GM18858 (cell line): Measurements from ENCODE around the gene PYROXD2.

Experiments used
- ATAC-seq: cut with Tn5 transposase; IDR thresholded peaks from one replicate; pipeline ENCODE4 v1.9.1; 2021; ENCODE audit not compliant: unreplicated experiment

PYROXD2 gene

DNA sequence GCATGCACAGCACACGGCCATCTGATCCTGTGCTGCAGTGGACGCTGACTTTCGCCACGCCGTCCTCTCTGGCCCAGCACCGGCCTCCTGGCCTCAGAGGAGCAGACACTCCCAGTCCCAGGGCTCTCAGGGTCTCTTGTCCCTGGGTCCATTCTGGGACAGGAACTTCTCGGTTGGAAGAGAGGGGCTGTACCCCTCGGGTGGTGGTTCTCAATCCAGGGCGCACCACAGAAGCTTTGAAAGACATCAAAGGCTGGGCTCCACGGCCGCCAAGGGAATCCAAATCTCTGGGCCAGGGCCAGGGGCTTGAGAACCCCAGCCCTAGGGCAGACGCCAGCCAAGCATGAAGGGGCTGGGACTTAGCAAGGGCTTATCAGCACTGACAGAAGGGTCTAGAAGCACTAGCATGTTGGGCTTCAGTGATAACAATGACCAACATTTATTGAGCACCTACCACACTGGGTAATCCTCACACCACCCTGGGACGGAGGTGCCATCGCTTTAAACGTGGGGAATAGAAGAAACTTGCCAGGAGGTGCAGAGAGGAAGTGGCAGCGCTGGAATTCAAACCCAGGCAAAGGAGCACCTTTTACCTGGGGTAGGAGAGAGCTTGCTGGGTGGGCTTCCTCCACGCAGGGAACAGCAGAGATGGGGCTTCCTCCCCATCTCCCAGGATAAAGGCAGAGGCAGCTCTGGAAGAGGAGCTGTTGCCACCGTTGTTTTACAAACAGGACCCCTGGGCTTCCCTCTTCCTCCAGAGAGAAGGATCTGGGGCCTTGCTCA lies 1.8 kb upstream of the PYROXD2 start:
- ATAC-seq: no peak

DNA sequence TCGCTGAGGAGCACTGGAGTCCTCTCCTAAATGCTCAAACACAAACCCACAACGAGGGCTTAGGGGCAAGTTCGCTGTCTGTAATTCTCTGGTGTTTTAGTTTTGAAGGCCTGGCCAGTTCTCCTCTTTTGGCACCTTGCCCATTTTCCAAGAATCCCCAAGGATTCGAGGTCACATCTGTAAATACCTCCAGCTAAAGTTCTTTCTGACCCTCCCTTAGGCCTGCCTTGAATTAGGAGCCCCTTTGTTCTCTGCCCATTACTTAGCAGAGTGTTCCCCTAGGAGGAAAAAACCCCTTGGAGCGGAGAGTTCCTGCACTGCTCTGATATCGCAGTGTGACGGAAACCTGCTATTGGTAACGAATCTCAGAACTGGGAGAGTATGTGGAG lies 743 bp upstream of the PYROXD2 start:
- no peak for ATAC-seq

DNA sequence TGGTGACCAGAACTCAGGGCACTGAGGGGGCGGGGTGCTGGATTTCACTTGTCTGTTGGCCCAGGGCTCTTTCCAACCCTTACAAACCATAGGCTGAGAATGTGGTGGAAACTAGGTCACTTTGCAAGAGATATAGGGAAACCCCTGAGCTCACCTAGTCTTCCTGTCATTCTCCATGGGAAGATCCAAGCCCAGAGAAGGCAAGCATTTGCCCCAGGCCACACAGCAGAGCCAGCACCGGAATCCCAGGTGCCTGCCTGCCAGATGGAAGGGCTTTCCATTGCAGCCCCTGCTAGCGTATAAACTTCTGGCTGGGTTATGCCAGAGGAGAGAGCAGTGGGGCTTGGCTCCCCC lies 427 bp downstream of the PYROXD2 start:
- ATAC-seq: no peak

DNA sequence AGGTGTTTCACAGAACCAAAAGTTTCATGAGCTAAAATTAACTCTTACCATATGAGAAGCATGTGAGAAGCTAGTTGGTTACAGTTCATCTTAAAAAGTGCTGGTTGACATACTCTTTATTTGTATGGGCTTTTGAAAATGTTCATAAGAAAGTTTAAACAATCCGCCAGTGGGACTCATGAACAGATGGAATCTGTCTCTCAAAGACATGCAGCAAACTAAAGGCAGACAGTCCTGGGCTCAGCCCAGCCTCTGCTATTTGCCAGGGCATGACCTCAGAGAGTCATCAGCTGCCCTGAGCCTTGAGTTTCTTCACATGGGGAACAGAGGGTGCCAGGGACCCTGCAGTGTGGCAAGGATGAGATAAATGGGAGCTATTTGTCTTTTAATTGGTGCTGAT lies 3.2 kb downstream of the PYROXD2 start:
- no peak for ATAC-seq

DNA sequence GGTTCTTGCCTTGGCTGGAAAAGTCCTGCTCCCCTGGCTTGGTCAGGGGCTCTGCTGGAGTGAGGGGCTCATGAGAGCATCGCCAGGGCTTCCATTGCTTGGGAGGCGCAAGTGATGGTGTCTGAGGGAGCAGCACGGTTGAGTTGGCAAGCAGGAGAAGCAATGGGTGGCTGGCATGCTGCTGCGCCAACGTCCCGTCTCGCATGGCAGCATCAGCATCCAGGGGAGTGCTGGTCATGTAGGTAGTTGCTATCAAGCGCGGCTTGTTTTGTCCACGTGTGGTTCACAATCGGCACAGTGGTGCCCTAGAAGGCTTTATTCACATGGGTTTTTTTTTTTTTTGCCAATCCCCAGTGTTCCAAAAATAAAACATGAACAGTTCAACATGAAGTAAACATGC lies 3.8 kb downstream of the PYROXD2 start:
- ATAC-seq: no peak

DNA sequence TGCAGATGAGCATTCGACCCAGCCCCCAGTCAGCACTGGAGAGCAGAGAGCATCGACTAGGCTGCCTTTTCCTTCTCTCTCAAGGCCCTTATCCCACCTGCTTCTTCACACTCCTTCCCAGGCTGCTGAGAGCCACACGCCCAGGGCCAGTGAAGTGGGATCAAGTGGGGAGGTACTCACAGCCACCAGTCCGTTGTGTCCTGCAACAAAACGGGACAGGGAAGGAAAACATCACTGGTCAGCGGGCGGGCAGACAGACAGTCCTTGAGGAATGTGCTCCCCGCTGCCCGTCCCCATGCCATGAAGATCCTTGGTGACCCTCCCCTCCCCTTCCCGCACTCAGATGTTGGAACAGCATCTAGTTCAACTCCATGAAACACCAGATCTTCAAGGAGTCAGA lies 4.2 kb downstream of the PYROXD2 start:
- ATAC-seq: no peak

DNA sequence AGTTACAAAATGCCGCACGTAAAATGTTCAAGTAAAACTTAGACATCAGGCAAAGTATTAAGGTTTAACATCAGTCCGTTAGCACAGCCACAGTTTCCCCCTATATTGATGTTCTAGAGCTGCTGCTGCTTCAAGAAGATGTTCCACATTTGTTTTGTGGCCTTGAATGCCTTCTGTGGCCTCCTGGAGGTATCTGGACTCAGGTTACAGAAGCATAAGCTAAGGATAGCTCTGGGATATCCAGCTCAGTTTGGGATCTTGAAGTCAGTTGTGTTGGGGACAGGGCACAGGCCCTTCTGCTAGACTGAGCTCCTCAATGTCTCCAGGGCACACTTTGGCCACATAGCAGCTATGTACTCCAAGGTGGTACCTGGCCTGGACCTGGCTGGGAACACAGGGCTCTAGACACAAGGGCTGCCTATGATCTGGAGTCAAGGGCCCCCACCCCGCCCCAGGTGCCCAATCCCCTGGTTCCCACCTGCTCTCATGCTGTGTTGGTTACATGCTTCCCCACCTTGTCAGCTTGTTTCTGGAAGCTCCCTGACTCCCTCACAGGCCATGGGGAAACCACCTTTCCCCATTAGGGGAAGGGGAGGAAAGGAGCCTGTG lies 4.7 kb downstream of the PYROXD2 start:
- no peak for ATAC-seq

DNA sequence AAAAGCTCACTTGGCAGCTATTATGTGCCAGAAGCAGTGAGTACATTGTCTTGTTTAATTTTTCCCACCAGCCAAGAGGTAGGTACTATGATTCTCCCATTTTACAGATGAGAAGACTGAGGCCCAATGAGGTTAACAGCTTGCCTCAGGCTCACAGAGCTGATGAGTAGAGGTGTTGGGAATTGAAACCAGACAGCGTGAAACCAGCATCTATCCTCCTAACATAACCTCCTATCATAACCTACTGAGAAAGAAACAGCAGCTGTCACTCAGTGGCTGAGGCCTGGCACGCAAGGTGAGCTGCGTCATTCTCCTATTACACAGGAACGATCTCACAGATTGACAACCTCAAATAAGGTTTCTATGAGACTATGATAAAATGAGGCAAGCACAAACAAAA lies 6.2 kb downstream of the PYROXD2 start:
- ATAC-seq: no peak

DNA sequence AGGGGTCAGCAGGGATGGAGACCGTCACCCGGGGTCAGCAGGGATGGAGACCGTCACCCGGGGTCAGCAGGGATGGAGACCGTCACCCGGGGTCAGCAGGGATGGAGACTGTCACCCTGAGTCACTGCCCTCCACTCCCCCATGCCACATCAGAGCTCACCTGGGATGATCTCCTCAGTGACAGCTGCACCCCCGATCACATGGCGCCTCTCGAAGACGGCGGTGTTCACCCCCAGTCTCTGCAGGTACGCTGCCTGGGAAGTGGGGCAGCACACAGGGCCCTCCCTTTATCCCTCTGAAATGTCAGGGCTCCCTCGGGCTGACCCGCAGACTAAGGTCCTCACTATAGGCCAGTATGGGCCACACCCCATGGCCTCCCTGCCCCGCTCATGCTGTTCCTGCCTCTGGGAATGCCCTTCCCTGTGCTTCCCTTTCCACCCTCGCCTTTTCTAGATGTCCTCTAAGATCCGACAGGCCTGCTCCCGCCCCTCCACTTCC lies 7.2 kb downstream of the PYROXD2 start:
- ATAC-seq: no peak

DNA sequence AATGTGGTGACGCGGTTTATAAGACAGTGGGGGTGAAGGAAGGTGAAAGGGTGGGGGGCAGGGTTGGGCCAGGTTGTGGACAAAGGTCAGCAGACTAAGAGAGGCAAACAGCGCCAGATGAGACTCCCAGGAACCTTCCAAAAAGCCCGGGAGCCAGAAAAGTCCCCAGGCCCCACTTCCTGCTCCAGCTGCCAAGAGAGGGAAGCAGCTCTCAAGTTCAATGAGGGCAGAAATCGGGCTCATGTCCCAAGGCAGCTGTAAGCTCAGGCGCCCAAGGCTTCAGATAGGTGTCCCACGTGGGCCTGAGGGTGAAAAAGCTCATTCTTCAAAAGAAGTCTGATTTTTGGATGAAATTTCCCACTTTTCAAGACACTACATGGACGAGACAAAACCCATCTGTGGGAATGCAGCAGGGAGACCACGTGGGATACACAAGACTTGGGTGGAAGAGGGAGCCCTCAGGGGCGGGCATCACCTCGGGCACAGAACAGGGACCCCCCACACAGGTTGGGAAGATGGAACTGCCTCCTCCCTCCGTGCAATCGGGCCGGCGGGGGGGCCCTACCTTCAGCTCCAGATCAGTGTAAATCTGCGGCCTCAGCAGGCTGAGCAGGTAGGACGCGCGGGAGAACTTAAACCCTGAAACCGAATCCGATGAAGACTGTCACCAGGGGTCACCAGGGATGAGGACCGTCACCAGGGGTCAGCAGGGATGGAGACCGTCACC lies 7.8 kb downstream of the PYROXD2 start:
- ATAC-seq: no peak

DNA sequence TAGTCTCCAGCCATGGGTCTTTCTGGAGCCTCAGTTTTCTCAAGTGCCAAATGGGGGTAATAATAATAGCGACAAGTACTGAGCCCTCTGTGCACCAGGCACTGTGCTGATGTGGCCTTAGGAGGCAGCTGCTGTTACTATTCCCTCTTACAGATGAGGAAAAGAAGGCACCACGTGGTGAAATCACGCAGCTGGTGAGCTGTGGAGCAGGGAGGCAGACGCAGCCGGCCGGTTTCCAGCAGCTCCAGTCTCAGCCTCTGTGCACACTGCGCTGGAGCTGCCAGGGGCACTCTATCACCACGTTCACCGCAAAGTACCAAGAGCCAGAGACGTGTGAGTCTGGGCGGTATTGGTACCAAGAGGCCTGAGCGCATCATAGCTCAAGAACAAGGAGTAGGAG lies 9.6 kb downstream of the PYROXD2 start:
- ATAC-seq: no peak

DNA sequence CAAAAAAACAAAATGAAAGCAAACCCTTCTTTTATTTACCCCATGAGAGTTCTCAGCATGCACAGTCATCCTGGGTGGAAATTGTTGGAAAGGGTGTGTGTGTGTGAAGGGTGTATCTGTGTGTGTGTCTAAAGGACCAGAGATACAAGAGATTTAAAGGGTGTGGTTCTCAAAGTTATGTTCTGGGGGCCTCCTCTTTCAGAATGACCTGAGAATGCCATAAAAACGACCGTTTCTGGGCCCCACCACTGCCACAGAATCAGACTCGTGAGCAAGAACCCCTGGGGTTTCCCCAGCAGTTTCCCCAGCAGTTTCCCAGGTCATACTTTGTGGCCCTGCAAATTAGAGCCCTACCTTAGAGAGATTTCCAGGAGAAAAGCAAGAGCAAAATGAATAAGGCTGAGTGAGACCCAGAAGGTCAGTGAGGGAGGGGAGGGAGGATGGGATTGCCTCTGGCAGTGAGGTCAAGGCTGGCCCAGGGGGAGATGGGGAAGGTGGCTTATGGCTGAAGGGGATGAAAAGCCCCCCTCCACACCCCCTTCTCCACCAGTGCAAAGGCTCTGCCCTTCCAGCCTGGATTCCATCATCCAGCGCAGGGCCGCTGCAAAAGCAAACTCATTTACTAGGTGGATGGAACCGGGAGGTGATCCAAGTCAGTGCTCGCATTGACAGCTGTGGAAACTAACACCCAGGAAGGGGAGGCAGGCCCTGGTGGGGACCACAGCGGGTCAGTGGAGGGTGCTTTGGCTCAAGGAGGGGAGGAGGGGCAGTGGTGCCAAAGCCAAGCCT lies 10.2 kb downstream of the PYROXD2 start:
- ATAC-seq: no peak

DNA sequence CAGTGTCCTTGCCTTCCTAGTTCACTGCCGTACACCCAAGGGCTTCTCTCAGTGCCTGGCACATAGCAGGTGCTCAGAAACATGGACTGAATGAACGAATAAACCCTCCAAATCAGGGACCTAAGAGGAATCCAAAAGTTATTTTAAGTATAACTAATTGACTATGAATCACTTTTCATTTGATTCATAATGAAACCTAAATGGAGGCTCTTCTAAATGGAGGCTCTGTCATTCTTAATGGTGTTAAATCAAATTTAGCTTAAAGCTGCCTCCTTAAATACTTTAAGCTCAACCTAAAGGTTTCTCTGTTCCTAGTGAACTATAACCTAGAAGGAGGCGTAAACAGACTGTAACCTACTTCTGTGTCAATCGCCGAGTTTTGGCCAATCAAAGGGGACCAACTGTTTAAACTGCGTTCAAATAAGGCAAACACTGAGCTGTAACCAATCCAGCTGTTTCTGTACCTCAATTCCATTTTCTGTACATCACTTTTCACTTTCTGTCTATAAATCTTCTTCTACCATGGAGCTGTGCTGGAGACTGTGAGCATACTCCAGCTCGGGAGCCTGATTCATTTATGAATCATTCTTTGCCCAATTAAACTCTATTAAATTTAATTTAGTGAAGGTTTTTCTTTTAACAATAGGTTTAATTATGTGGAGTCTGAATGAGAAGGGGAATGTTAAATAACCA lies 11.0 kb downstream of the PYROXD2 start:
- no peak for ATAC-seq

DNA sequence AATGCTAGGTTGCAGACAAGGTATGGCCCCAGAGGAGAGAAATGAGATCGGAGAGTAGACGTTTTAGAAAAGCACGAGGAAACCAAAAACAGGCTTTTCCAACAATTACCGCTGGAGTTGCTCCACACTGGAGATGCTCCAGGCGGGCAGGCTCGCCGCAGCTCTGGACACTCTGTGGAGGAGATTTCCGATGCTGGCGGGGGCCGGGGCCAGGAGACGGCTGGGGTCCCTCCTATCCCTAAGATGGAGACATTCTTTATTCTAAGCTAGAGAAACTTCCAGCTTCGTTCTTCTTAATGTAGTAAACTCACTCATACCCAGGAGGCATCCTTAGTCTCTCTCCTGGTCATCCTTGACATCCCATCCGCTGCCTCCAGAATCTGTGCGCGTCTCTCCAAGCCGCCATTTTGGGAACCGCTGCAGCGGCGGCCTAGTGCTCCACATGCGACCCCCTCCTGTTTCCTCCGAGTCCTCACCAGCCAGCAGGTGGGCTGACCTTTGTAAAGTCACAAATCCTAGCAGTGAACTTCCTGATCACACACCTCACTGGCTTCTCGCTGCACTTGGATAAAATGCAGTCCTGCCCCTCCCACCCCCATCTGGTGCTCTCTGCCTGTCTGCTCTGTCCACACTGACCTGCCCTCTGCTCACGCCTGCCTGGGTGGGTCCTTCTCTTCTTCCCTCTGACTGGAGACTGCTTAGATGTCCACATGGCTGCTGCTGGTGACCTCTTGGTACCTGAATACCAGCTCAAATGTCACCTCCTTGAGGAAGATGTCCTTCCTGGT lies 11.9 kb downstream of the PYROXD2 start:
- no peak for ATAC-seq

DNA sequence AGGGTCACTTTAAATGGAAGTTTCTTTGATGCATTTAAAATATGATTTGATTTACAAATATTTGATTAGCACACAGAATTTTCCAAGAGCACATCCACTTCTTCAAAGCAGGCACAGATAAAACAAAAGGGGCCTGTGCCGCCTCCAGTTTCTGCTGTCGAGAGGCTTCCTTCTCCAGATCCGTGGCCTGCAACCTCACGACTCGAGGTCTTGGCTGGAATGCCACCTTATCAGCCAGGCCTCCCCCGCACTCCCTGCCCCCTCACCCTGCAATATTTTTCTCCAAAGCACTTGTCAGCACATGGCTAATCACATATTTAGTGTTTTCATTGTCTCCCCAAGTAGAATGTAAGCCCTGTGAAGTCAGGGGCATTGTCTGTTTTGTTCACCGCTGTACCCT lies 12.5 kb downstream of the PYROXD2 start:
- ATAC-seq: no peak

DNA sequence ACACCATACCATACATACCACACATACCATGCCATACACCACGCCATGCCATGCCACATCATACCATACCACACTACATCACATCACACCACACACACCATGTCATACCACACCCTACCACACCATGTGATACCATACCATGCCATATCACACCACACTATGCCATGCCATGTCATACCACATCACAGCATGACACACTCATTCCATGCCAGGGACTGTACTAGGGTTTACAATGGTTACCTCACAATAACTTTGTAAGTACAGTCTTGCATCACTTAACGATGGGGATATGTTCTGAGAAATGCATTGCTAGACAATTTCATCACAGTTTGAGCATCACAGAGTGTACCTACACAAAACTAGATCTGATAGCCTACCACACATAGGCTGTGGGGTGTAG lies 14.5 kb downstream of the PYROXD2 start:
- no peak for ATAC-seq

DNA sequence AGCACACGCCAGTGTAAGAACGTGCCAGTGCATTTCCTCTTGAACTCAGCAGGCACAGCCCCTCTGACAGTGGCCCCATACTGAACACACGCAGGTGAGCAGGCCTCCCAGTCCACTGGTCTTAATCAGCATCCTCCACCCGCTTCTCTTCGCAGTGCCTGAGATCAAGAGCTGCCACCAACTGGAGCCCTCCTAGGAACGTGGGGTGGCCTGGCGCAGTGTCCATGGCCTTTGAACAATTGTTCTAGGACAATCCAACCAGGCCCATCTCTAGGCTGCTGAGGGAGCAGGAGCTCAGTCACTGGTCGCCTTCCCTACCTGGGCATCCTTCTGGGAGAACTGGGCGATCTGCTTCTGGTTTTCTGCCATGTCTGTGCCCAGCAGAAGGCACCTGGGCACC lies 15.2 kb downstream of the PYROXD2 start:
- no peak for ATAC-seq

DNA sequence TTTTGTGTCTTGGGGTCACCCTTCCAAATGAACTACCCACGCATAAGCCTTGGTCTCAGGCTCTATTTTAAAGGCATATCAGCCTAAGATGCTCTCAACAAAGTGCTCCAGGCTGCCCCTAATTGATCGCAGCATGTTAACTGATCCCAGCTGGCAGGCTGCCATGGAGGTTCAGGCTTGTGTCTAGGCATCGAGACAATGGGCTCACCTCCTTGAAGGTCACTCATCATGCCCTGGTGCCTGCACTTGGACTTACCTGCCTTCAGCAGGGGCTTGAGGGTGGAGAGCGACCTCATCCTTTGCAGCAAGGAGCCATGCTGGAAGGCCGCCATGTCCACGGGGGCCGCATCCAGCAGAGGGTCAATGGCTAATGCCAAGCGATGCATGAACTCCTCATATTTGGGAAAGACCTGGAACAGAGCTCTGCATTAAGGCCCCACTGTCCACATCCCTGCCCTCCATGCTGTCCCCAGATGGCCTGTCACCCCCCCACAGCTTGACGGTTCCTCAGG lies 17.8 kb downstream of the PYROXD2 start:
- no peak for ATAC-seq

DNA sequence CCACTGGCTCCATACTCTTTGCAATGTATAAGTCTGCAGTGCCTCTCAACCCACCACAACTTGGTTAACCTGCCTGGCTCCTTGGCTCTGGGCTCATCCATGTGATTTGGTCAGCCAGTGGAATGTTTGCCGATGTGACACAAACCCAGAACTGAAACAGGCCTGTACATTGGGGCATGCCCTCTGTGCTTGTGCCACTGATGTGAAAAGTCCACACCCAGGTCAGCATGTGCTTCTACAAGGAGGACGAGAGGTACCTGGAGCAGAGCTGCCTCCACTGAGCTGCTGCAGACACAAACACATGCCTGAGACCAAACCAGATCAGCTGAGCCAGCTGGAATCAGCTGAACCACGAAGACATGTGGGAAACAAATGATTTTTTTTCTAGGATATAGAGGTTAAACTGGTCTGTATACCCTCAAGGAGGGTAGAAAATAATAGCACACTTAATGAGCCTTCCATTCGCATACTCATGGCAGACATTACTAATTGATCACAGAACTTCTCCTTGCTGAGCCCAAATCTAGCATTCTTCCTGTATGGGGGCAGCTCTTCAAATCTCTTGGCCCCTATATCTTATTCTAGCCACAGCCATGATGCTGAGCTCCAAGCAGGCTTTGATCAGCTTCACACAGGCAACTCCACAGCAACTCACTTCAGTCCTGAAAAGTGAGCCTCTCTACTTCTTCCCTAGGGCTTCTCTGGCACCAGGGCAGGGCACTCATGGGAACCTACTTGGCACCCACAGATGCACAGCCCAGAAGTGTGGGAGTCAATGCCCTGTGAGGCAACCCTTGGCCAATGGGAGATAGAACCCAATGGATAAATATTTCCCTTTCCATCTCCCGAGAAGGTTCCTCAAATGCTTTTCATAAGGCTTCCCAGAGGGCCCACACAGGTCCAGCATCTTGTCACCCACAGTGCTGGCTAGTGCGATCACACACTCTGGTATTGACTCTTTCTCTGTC lies 18.6 kb downstream of the PYROXD2 start:
- no peak for ATAC-seq
